ENCODE results near the gene MTAP. TPM values are rescaled to one million over a fixed set of nuclear protein-coding genes. Genes with fewer than 3 reads are reported as not detected.

MTAP gene
- polyA plus RNA-seq, 4 donors: 32.5 to 49.2 (median 44.9) TPM

- no peak for DNase-seq (ENCODE audit: low read depth in 4 of 4, low spot score in 3 of 4)
These were observed 165.3 kb downstream of the MTAP start for GRCh38 chr9:21967702-21968101.

GRCh38 chr9:21968331-21969010, 166.0 kb downstream of the MTAP start:
- DNase-seq (ENCODE audit: low read depth in 4 of 4, low spot score in 3 of 4): no peak

GRCh38 chr9:21969011-21969940, 166.8 kb downstream of the MTAP start:
- DNase-seq (ENCODE audit: low read depth in 4 of 4, low spot score in 3 of 4): no peak

- no peak for DNase-seq (ENCODE audit: low read depth in 4 of 4, low spot score in 3 of 4)
These were observed 167.7 kb downstream of the MTAP start for GRCh38 chr9:21969951-21970799.

GRCh38 chr9:21970800-21971640, 168.6 kb downstream of the MTAP start:
- no peak for DNase-seq (ENCODE audit: low read depth in 4 of 4, low spot score in 3 of 4)

GRCh38 chr9:21972361-21972760, 169.9 kb downstream of the MTAP start:
- no peak for DNase-seq (ENCODE audit: low read depth in 4 of 4, low spot score in 3 of 4)

- DNase-seq (ENCODE audit: low read depth in 4 of 4, low spot score in 3 of 4): no peak
These were observed 171.9 kb downstream of the MTAP start for GRCh38 chr9:21974343-21974721.

- no peak for DNase-seq (ENCODE audit: low read depth in 4 of 4, low spot score in 3 of 4)
These were observed 172.4 kb downstream of the MTAP start for GRCh38 chr9:21974722-21975409.

- no peak for DNase-seq (ENCODE audit: low read depth in 4 of 4, low spot score in 3 of 4)
These were observed 174.0 kb downstream of the MTAP start for GRCh38 chr9:21976334-21976875.

GRCh38 chr9:21982391-21982790, 180.0 kb downstream of the MTAP start:
- no peak for DNase-seq (ENCODE audit: low read depth in 4 of 4, low spot score in 3 of 4)

- DNase-seq (ENCODE audit: low read depth in 4 of 4, low spot score in 3 of 4): no peak
These were observed 180.6 kb downstream of the MTAP start for GRCh38 chr9:21982861-21983560.

- no peak for DNase-seq (ENCODE audit: low read depth in 4 of 4, low spot score in 3 of 4)
These were observed 181.1 kb downstream of the MTAP start for GRCh38 chr9:21983561-21983935.

- DNase-seq (ENCODE audit: low read depth in 4 of 4, low spot score in 3 of 4): no peak
These were observed 181.7 kb downstream of the MTAP start for GRCh38 chr9:21984101-21984500.

GRCh38 chr9:21985964-21986667, 183.7 kb downstream of the MTAP start:
- DNase-seq (ENCODE audit: low read depth in 4 of 4, low spot score in 3 of 4): no peak
